22Rv1 (cell line): Measurements from ENCODE around the gene IVD.

ENCODE experiments used
- ZFX ChIP-seq: fragments of 450-650 bp; IDR thresholded peaks from 2 replicates; pipeline ENCODE4 v1.6.1; 2017; ENCODE audit warnings: antibody characterized with exemption, borderline replicate concordance
- TF ChIP-seq, protein P1 (sequence below): fragments of 450-650 bp; IDR thresholded peaks from 2 replicates; pipeline ENCODE4 v1.5.1; 2017; ENCODE audit warnings: mild to moderate bottlenecking

DNA sequence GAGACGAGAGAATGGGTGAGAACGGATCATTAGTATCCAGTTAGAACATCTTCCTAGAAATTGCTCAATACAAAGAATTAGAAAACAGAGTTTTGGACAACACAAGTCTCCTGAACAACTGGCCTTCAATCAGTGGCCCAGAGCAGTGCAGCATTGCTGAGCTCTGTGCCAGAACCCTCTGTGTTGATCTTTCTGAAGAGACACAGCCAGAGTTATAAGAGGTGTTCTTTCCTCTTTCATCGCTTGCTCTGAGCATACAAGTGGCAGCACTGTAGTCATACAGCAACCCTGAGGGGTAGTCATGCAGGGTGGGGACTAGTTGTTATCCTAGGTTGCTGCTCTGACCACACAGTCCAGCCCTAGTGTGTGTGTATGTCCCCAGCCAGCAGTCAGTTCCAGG is 19.1 kb upstream of the IVD start:
- TF ChIP-seq, protein P1, sequence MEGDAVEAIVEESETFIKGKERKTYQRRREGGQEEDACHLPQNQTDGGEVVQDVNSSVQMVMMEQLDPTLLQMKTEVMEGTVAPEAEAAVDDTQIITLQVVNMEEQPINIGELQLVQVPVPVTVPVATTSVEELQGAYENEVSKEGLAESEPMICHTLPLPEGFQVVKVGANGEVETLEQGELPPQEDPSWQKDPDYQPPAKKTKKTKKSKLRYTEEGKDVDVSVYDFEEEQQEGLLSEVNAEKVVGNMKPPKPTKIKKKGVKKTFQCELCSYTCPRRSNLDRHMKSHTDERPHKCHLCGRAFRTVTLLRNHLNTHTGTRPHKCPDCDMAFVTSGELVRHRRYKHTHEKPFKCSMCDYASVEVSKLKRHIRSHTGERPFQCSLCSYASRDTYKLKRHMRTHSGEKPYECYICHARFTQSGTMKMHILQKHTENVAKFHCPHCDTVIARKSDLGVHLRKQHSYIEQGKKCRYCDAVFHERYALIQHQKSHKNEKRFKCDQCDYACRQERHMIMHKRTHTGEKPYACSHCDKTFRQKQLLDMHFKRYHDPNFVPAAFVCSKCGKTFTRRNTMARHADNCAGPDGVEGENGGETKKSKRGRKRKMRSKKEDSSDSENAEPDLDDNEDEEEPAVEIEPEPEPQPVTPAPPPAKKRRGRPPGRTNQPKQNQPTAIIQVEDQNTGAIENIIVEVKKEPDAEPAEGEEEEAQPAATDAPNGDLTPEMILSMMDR, result no peak
- no peak for TF ChIP-seq ZFX
